H9 (cell line): ENCODE results near the gene BCL2L15. TPM values are rescaled to one million over a fixed set of nuclear protein-coding genes. Genes with fewer than 3 reads are reported as not detected.

Source experiments
- DNase-seq: peaks from one replicate; pipeline ENCODE4 v3.0.0-alpha.2; 2017
- H2AFZ ChIP-seq: one replicate; pipeline ENCODE4 v1.6.1; 2013; ENCODE audit warnings: mild to moderate bottlenecking, low read length, control low read depth, moderate library complexity
- H2AK5ac ChIP-seq: 2 replicates; pipeline ENCODE4 v1.6.1; 2013; ENCODE audit warnings: low read length, control low read depth, mixed read lengths; ENCODE audit not compliant: insufficient read length
- H2BK120ac ChIP-seq: one replicate; pipeline ENCODE4 v1.6.1; 2013; ENCODE audit warnings: low read depth, mild to moderate bottlenecking, low read length, control low read depth, inconsistent platforms; ENCODE audit not compliant: poor library complexity, severe bottlenecking
- H2BK12ac ChIP-seq: 2 replicates; pipeline ENCODE4 v1.6.1; 2013; ENCODE audit warnings: low read length, control low read depth, mixed read lengths, low read depth; ENCODE audit not compliant: insufficient read length
- H2BK15ac ChIP-seq: 2 replicates; pipeline ENCODE4 v1.6.1; 2013; ENCODE audit warnings: low read depth, low read length, control low read depth
- H2BK20ac ChIP-seq: one replicate; pipeline ENCODE4 v1.6.1; 2013; ENCODE audit warnings: low read depth, mild to moderate bottlenecking, low read length, control low read depth, inconsistent platforms; ENCODE audit not compliant: poor library complexity, severe bottlenecking
- H2BK5ac ChIP-seq: 2 replicates; pipeline ENCODE4 v1.6.1; 2013; ENCODE audit warnings: low read length, control low read depth, mixed read lengths; ENCODE audit not compliant: insufficient read length
- H3K14ac ChIP-seq: 2 replicates; pipeline ENCODE4 v1.6.1; 2013; ENCODE audit warnings: low read length, control low read depth; ENCODE audit not compliant: insufficient read depth
- H3K18ac ChIP-seq: 2 replicates; pipeline ENCODE4 v1.6.1; 2013; ENCODE audit warnings: low read depth, mild to moderate bottlenecking, mixed read lengths, low read length, control low read depth; ENCODE audit not compliant: insufficient read length
- H3K23ac ChIP-seq: 2 replicates; pipeline ENCODE4 v1.6.1; 2013; ENCODE audit warnings: low read length, control low read depth, mixed read lengths, low read depth; ENCODE audit not compliant: insufficient read length
- H3K23me2 ChIP-seq: 2 replicates; pipeline ENCODE4 v1.6.1; 2013; ENCODE audit warnings: low read depth, mild to moderate bottlenecking, mixed read lengths, low read length, control low read depth; ENCODE audit not compliant: insufficient read length, poor library complexity, severe bottlenecking
- H3K27ac ChIP-seq: 2 replicates; pipeline ENCODE4 v1.5.1; 2013; ENCODE audit warnings: low read length, control low read depth, mixed read lengths, low read depth; ENCODE audit not compliant: insufficient read length
- H3K27me3 ChIP-seq: 2 replicates; pipeline ENCODE4 v1.6.1; 2013; ENCODE audit warnings: low read length, control low read depth, inconsistent platforms; ENCODE audit not compliant: insufficient read depth
- H3K4ac ChIP-seq: 2 replicates; pipeline ENCODE4 v1.6.1; 2013; ENCODE audit warnings: low read depth, mild to moderate bottlenecking, control low read depth, inconsistent platforms, low read length, moderate library complexity
- H3K4me1 ChIP-seq: 2 replicates; pipeline ENCODE4 v1.6.1; 2013; ENCODE audit warnings: low read length, control low read depth, inconsistent platforms; ENCODE audit not compliant: insufficient read depth
- H3K4me2 ChIP-seq: 2 replicates; pipeline ENCODE4 v1.6.1; 2013; ENCODE audit warnings: low read length, control low read depth, mixed read lengths; ENCODE audit not compliant: insufficient read length, insufficient read depth
- H3K56ac ChIP-seq: 2 replicates; pipeline ENCODE4 v1.6.1; 2013; ENCODE audit warnings: low read depth, mild to moderate bottlenecking, mixed read lengths, low read length, control low read depth; ENCODE audit not compliant: insufficient read length
- H3K79me1 ChIP-seq: 2 replicates; pipeline ENCODE4 v1.6.1; 2013; ENCODE audit warnings: low read depth, mild to moderate bottlenecking, moderate library complexity, low read length, control low read depth, inconsistent platforms; ENCODE audit not compliant: insufficient read depth, poor library complexity, severe bottlenecking
- H3K79me2 ChIP-seq: 2 replicates; pipeline ENCODE4 v1.6.1; 2013; ENCODE audit warnings: low read length, control low read depth, inconsistent platforms; ENCODE audit not compliant: insufficient read depth
- H3K9ac ChIP-seq: 2 replicates; pipeline ENCODE4 v1.6.1; 2013; ENCODE audit warnings: low read length, control low read depth, mixed read lengths; ENCODE audit not compliant: insufficient read length; ENCODE audit errors: extremely low read depth
- H3K9me3 ChIP-seq: one replicate; pipeline ENCODE4 v1.6.1; 2013; ENCODE audit warnings: low read depth, low read length, inconsistent platforms; ENCODE audit not compliant: control insufficient read depth
- H3T11ph ChIP-seq: one replicate; pipeline ENCODE4 v1.6.1; 2013; ENCODE audit warnings: mild to moderate bottlenecking, low read length, control low read depth, inconsistent platforms
- H4K20me1 ChIP-seq: one replicate; pipeline ENCODE4 v1.6.1; 2013; ENCODE audit not compliant: control insufficient read depth, insufficient read length, insufficient read depth
- H4K5ac ChIP-seq: 2 replicates; pipeline ENCODE4 v1.6.1; 2013; ENCODE audit warnings: low read depth, mild to moderate bottlenecking, mixed read lengths, low read length, control low read depth; ENCODE audit not compliant: insufficient read length
- H4K8ac ChIP-seq: replicated peaks from 2 replicates; pipeline ENCODE4 v1.6.1; 2013; ENCODE audit warnings: low read length, control low read depth, mixed read lengths, low read depth; ENCODE audit not compliant: insufficient read length
- H4K91ac ChIP-seq: 2 replicates; pipeline ENCODE4 v1.6.1; 2013; ENCODE audit warnings: low read depth, mild to moderate bottlenecking, moderate library complexity, mixed read lengths, low read length, control low read depth; ENCODE audit not compliant: insufficient read length
- H3K27ac Mint-ChIP-seq, 3 experiments: 2 replicates in 2 of 3; 3 replicates in 1 of 3; pipeline ENCODE4 v1.8.0; 2020 to 2021; ENCODE audit warnings: mixed read lengths in 3 of 3, mild to moderate bottlenecking in 1 of 3, moderate library complexity in 1 of 3
- H3K27me3 Mint-ChIP-seq: 2 replicates; pipeline ENCODE4 v1.8.0; 2021; ENCODE audit warnings: low read depth, mild to moderate bottlenecking, moderate library complexity, mixed read lengths
- H3K36me3 Mint-ChIP-seq, 3 experiments: 2 replicates in 2 of 3; 3 replicates in 1 of 3; pipeline ENCODE4 v1.8.0; 2020 to 2021; ENCODE audit warnings: low read depth in 3 of 3, mixed read lengths in 3 of 3; ENCODE audit not compliant: insufficient read depth in 1 of 3
- H3K4me1 Mint-ChIP-seq, 2 experiments: 2 replicates each; pipeline ENCODE4 v1.8.0; 2020; ENCODE audit warnings: mixed read lengths in 2 of 2
- H3K4me3 Mint-ChIP-seq, 2 experiments: 2 replicates in 1 of 2; 3 replicates in 1 of 2; pipeline ENCODE4 v1.8.0; 2020 to 2021; ENCODE audit warnings: mild to moderate bottlenecking in 2 of 2, mixed read lengths in 2 of 2, moderate library complexity in 1 of 2
- H3K9me3 Mint-ChIP-seq, 2 experiments: 2 replicates in 1 of 2; 3 replicates in 1 of 2; pipeline ENCODE4 v1.8.0; 2020; ENCODE audit warnings: mild to moderate bottlenecking in 2 of 2, mixed read lengths in 2 of 2, moderate library complexity in 1 of 2
- CTCF ChIP-seq: fragments of 200-600 bp; sonication (generic); conservative IDR thresholded peaks from 3 replicates; pipeline ENCODE4 v1.8.0; 2021; ENCODE audit warnings: antibody characterized with exemption, mild to moderate bottlenecking
- WGBS: extraction: QIAGEN DNeasy Blood & Tissue Kit; methylation state at CpG from one replicate; pipeline ENCODE4 v1.1.7; 2013; ENCODE audit warnings: missing lambda C conversion rate, low lambda C conversion rate, mixed read lengths; ENCODE audit not compliant: insufficient read length; ENCODE audit errors: extremely low coverage; 5-methylcytosine and 5-hydroxymethylcytosine counted together
- total RNA-seq: library from RNA; stranded (reverse); gene quantifications from 2 replicates; pipeline ENCODE4 v1.2.1, GENCODE V29; 2021

BCL2L15 gene
- total RNA-seq, 1 experiment from 2014 or later, result 0.22 TPM

- Histone ChIP-seq H4K5ac (no peak overlapping the region), H3K23ac (no peak overlapping the region), H3K79me1 (no peaks in the 10 kb centered on the region), H3K79me2 (no peaks in the 10 kb centered on the region), H3K14ac (no peak overlapping the region), H3K4me1 (no peaks in the 10 kb centered on the region), H2BK120ac (no peak overlapping the region), H2AK5ac (no peak overlapping the region), H3K9ac (no peak overlapping the region), H2BK15ac (no peak overlapping the region), H2BK12ac (no peak overlapping the region), H3K23me2 (no peaks in the 10 kb centered on the region), H4K20me1 (no peaks in the 10 kb centered on the region), H3K4me2 (no peak overlapping the region), H2AFZ (no peak overlapping the region), H4K8ac (no peak overlapping the region), H4K91ac (no peak overlapping the region), H2BK20ac (no peak overlapping the region), H3K27me3 (no peaks in the 10 kb centered on the region), H3K56ac (no peak overlapping the region), H3K4ac (no peak overlapping the region), H2BK5ac (no peak overlapping the region), H3K27ac (no peak overlapping the region), H3K18ac (no peak overlapping the region), H3K9me3 (no peaks in the 10 kb centered on the region), H3T11ph (no peak overlapping the region)
- no CpG with 5 or more reads among the region's 11 CpGs for WGBS
- Mint-ChIP-seq H3K4me1 (no peaks in the 10 kb centered on the region), H3K27me3 (no peaks in the 10 kb centered on the region), H3K36me3 (peaks cover 0 to 7% (median 4%) of the 10 kb centered on the region in 3 experiments; a peak in 3 of 7 replicates), H3K4me3 (no peak overlapping the region; a peak in 1 of 5 replicates), H3K9me3 (no peaks in the 10 kb centered on the region), H3K27ac (no peak overlapping the region)
- no peak for DNase-seq
- TF ChIP-seq CTCF, result no peak
Measured at GRCh38 chr1:113891631-113892220, 4.3 kb upstream of the BCL2L15 start.
